H1 (cell line): ENCODE measurements around the gene SOCS4. TPM values are rescaled to one million over a fixed set of nuclear protein-coding genes. Genes with fewer than 3 reads are reported as not detected.
"Not testable (repeated sequence)": the region's sequence is repeated elsewhere in the genome, so short reads cannot be mapped to it uniquely, and the experiment has no call there.

ENCODE experiments used
- CTCF ChIA-PET: fragments of 300-600 bp; sonication (Branson Sonifier 250); formaldehyde crosslinking; loops from one replicate; lab custom pipeline; 2021; ENCODE audit not compliant: partially characterized antibody; lab: Charles Lee
- POLR2A ChIA-PET: fragments of 300-600 bp; sonication (Branson Sonifier 250); formaldehyde crosslinking; loops from one replicate; lab custom pipeline; 2021; ENCODE audit warnings: inconsistent platforms; ENCODE audit not compliant: partially characterized antibody; lab: Charles Lee
- DNase-seq, 2 experiments: peaks; one replicate each; pipeline versions ENCODE4 v3.0.0 to v3.0.0-alpha.2; 2010 to 2022; ENCODE audit warnings: low spot score in 2 of 2, low read depth in 1 of 2, mixed read lengths in 1 of 2
- FAIRE-seq: peaks from 2 replicates; lab custom pipeline; 2011; peaks lifted over from hg19 to GRCh38; lab: Jason Lieb, UNC
- H2AFZ ChIP-seq: 2 replicates; pipeline ENCODE4 v1.8.1; 2012; ENCODE audit warnings: low read length, inconsistent platforms
- H2AK5ac ChIP-seq: 2 replicates; pipeline ENCODE4 v1.6.1; 2013; ENCODE audit warnings: low read depth, low read length
- H2BK120ac ChIP-seq: replicated peaks from 2 replicates; pipeline ENCODE3; 2013; ENCODE audit warnings: low read depth, low read length, inconsistent platforms
- H2BK12ac ChIP-seq: 2 replicates; pipeline ENCODE4 v1.6.1; 2013; ENCODE audit warnings: low read depth, low read length
- H2BK15ac ChIP-seq: 2 replicates; pipeline ENCODE4 v1.6.1; 2013; ENCODE audit warnings: low read length
- H2BK20ac ChIP-seq: 2 replicates; pipeline ENCODE4 v1.6.1; 2013; ENCODE audit warnings: low read length
- H2BK5ac ChIP-seq: 2 replicates; pipeline ENCODE4 v1.6.1; 2013; ENCODE audit warnings: low read depth, low read length
- H3K14ac ChIP-seq: 2 replicates; pipeline ENCODE4 v1.6.1; 2013; ENCODE audit warnings: inconsistent platforms; ENCODE audit not compliant: insufficient read length
- H3K18ac ChIP-seq: 2 replicates; pipeline ENCODE4 v1.6.1; 2013; ENCODE audit warnings: low read length; ENCODE audit errors: extremely low read depth
- H3K23ac ChIP-seq: 2 replicates; pipeline ENCODE4 v1.6.1; 2013; ENCODE audit warnings: inconsistent platforms; ENCODE audit not compliant: insufficient read length
- H3K23me2 ChIP-seq: 2 replicates; pipeline ENCODE4 v1.6.1; 2013; ENCODE audit warnings: low read depth, low read length
- H3K27ac ChIP-seq: 2 replicates; pipeline ENCODE4 v1.6.1; 2011; ENCODE audit warnings: low read depth, low read length, inconsistent platforms
- H3K27me3 ChIP-seq, 4 experiments: replicated peaks in 1 of 4; 1 replicate in 1 of 4; 2 replicates in 3 of 4; pipeline versions ENCODE4 v1.6.1 to v1.8.1; 2011 to 2013; ENCODE audit warnings: low read length in 3 of 4, mild to moderate bottlenecking in 3 of 4, inconsistent platforms in 2 of 4, mixed read lengths in 2 of 4, moderate library complexity in 1 of 4; ENCODE audit not compliant: control insufficient read depth in 3 of 4, insufficient read depth in 3 of 4; ENCODE audit errors: extremely low read depth in 1 of 4
- H3K36me3 ChIP-seq, 4 experiments: 2 replicates each; pipeline versions ENCODE4 v1.6.1 to v1.8.1; 2011 to 2013; ENCODE audit warnings: mild to moderate bottlenecking in 4 of 4, low read length in 3 of 4, moderate library complexity in 2 of 4, control low read depth in 1 of 4, inconsistent platforms in 1 of 4; ENCODE audit not compliant: insufficient read depth in 4 of 4, control insufficient read depth in 2 of 4
- H3K4ac ChIP-seq: replicated peaks from 2 replicates; pipeline ENCODE3; 2013; ENCODE audit warnings: low read length, low read depth, mixed read lengths, inconsistent platforms; ENCODE audit not compliant: insufficient read length
- H3K4me1 ChIP-seq, 4 experiments: replicated peaks in 1 of 4; 1 replicate in 1 of 4; 2 replicates in 3 of 4; pipeline versions ENCODE4 v1.6.1 to v1.8.1; 2011 to 2013; ENCODE audit warnings: low read length in 3 of 4, inconsistent platforms in 2 of 4, mixed read lengths in 1 of 4; ENCODE audit not compliant: insufficient read depth in 4 of 4, control insufficient read depth in 3 of 4
- H3K4me2 ChIP-seq, 2 experiments: 2 replicates each; pipeline versions ENCODE4 v1.6.1 to v1.8.1; 2011 to 2013; ENCODE audit warnings: low read depth in 2 of 2, low read length in 2 of 2, control low read depth in 1 of 2, inconsistent platforms in 1 of 2, mild to moderate bottlenecking in 1 of 2; ENCODE audit not compliant: insufficient read depth in 1 of 2
- H3K4me3 ChIP-seq, 4 experiments: fragments of 200-600, 300-600 bp in 1 of 4; sonication (generic), shearing (Covaris generic), sonication (Bioruptor Twin) in 1 of 4; 2 replicates each; pipeline versions ENCODE4 v1.5.1 to v1.8.1; 2011 to 2016; ENCODE audit warnings: low read length in 4 of 4, low read depth in 3 of 4, control low read depth in 2 of 4, inconsistent platforms in 2 of 4, mild to moderate bottlenecking in 2 of 4, mixed read lengths in 1 of 4, moderate library complexity in 1 of 4; ENCODE audit not compliant: insufficient read depth in 2 of 4; ENCODE audit errors: extremely low read depth in 1 of 4
- H3K56ac ChIP-seq: replicated peaks from 2 replicates; pipeline ENCODE3; 2013; ENCODE audit warnings: low read depth, mild to moderate bottlenecking, mixed read lengths, low read length, inconsistent platforms; ENCODE audit not compliant: insufficient read length
- H3K79me1 ChIP-seq: 2 replicates; pipeline ENCODE4 v1.6.1; 2013; ENCODE audit warnings: low read depth, low read length, control low read depth
- H3K79me2 ChIP-seq, 2 experiments: 2 replicates each; pipeline versions ENCODE4 v1.6.1 to v1.8.1; 2012 to 2013; ENCODE audit warnings: low read length in 2 of 2, mild to moderate bottlenecking in 2 of 2, inconsistent platforms in 1 of 2; ENCODE audit not compliant: insufficient read depth in 2 of 2, control insufficient read depth in 1 of 2
- H3K9ac ChIP-seq, 4 experiments: replicated peaks in 1 of 4; 1 replicate in 1 of 4; 2 replicates in 3 of 4; pipeline versions ENCODE4 v1.6.1 to v1.8.1; 2011 to 2013; ENCODE audit warnings: low read depth in 3 of 4, low read length in 3 of 4, control low read depth in 2 of 4, mild to moderate bottlenecking in 2 of 4, moderate library complexity in 2 of 4, inconsistent platforms in 1 of 4; ENCODE audit errors: extremely low read depth in 1 of 4
- H3K9me3 ChIP-seq, 2 experiments: 2 replicates each; pipeline versions ENCODE4 v1.6.1 to v1.8.1; 2012 to 2013; ENCODE audit warnings: mild to moderate bottlenecking in 2 of 2, moderate library complexity in 2 of 2, control low read depth in 1 of 2, inconsistent platforms in 1 of 2, low read depth in 1 of 2, low read length in 1 of 2, mixed read lengths in 1 of 2; ENCODE audit not compliant: insufficient read depth in 2 of 2
- H4K20me1 ChIP-seq, 2 experiments: replicated peaks in 1 of 2; 2 replicates each; pipeline versions ENCODE3 to v1.8.1; 2011 to 2013; ENCODE audit warnings: inconsistent platforms in 2 of 2, low read length in 2 of 2, mild to moderate bottlenecking in 1 of 2; ENCODE audit not compliant: insufficient read depth in 2 of 2, control insufficient read depth in 1 of 2
- H4K5ac ChIP-seq: 2 replicates; pipeline ENCODE4 v1.6.1; 2013; ENCODE audit warnings: low read length, low read depth, mixed read lengths, inconsistent platforms; ENCODE audit not compliant: insufficient read length
- H4K8ac ChIP-seq: 2 replicates; pipeline ENCODE4 v1.8.0; 2013; ENCODE audit warnings: mild to moderate bottlenecking, moderate library complexity, low read length, inconsistent platforms; ENCODE audit not compliant: insufficient read depth; ENCODE audit errors: extremely low read depth
- H4K91ac ChIP-seq: replicated peaks from 2 replicates; pipeline ENCODE3; 2013; ENCODE audit warnings: low read length, mixed read lengths, inconsistent platforms; ENCODE audit not compliant: insufficient read length
- CBX8 ChIP-seq: fragments of 300-800, 300-1000 bp; sonication (generic); IDR thresholded peaks from 2 replicates; pipeline ENCODE4 v1.7.1; 2016; ENCODE audit warnings: low read depth, low read length, borderline replicate concordance
- polyA plus RNA-seq, 7 experiments: library from polyadenylated mRNA; depleted of rRNA in 3 of 7; stranded (reverse) in 5 of 7; unstranded in 2 of 7; fragments of >200 nt in 5 of 7; fragments of 200-250 nt in 2 of 7; gene quantifications; 1 replicate in 5 of 7; 2 replicates in 1 of 7; 4 replicates in 1 of 7; pipeline versions ENCODE4 v1.2.1 to v1.2.3, GENCODE V29; 2011 to 2013; ENCODE audit warnings: missing spikeins in 2 of 7, mixed read lengths in 2 of 7
- total RNA-seq: library from RNA; stranded (reverse); fragmentation: NEBNext Ultra II Directional; extraction: Animal tissue kit (Norgen Biotek cat#: 25700); gene quantifications from 2 replicates; pipeline ENCODE4 v1.2.1, GENCODE V29; 2021

SOCS4 gene
- total and polyA plus RNA-seq, 2 of the 8 experiments (the other 6 are each of a cell fraction or from before 2014, with no cell fraction given), result 5.5 to 31.5 TPM

GRCh38 chr14:55031190-55031589 is 4.2 kb downstream of the SOCS4 start (continued):
- no peak for TF ChIP-seq CBX8

- H4K5ac ChIP-seq, H3K4me2 ChIP-seq, H3K56ac ChIP-seq, H2BK20ac ChIP-seq, FAIRE-seq, H3K4ac ChIP-seq, H3K79me1 ChIP-seq, H3K23ac ChIP-seq, H3K18ac ChIP-seq, H2BK120ac ChIP-seq, H2BK12ac ChIP-seq, H3K79me2 ChIP-seq, H3K4me1 ChIP-seq, H4K20me1 ChIP-seq, H2AK5ac ChIP-seq, H3K9me3 ChIP-seq, H3K27ac ChIP-seq, DNase-seq, H3K23me2 ChIP-seq, H3K27me3 ChIP-seq, H4K8ac ChIP-seq, H2AFZ ChIP-seq, H2BK5ac ChIP-seq, H3K4me3 ChIP-seq, H4K91ac ChIP-seq, H3K9ac ChIP-seq, H2BK15ac ChIP-seq, H3K14ac ChIP-seq: not testable (repeated sequence)
- H3K36me3 ChIP-seq, result peaks cover 0 to 28% (median 6%) of the 10 kb centered on the region in 4 experiments; a peak in 6 of 8 replicates
- CTCF ChIA-PET, result interaction anchor here (1.2 to 1.4 kb wide), 2 partner anchors 13 to 28 kb away, joined by 3 to 8 read pairs; partner anchors contain the start of gene MAPK1IP1L
- POLR2A ChIA-PET, result interaction anchor here (1.6 to 5.0 kb wide), 3 partner anchors 11 to 23 kb away, joined by 3 to 23 read pairs (median 9); partner anchors contain the start of genes MAPK1IP1L, SOCS4 and WDHD1
Measured at GRCh38 chr14:55037995-55038394, 11.0 kb downstream of the SOCS4 start.
